RWPE1 (cell line): ENCODE results near the gene PAXX.

ENCODE experiments used
- CTCF ChIA-PET: fragments of 350-600 bp; sonication (Branson Sonifier 250); formaldehyde crosslinking; extraction: SDS; loops from one replicate; lab custom pipeline; 2021; lab: Yijun Ruan, JAX
- POLR2A ChIA-PET: fragments of 400-600 bp; formaldehyde crosslinking; extraction: SDS; loops from one replicate; lab custom pipeline; 2020; ENCODE audit warnings: antibody characterized with exemption; ENCODE audit not compliant: low non-redundant PET; lab: Yijun Ruan, JAX
- DNase-seq: peaks from one replicate; pipeline ENCODE4 v3.0.0; 2012; ENCODE audit warnings: low spot score
- H3K27ac ChIP-seq: fragments of 450-650 bp; 2 replicates; pipeline ENCODE4 v1.5.1; 2017
- CTCF ChIP-seq: fragments of 450-650 bp; conservative IDR thresholded peaks from 2 replicates; pipeline ENCODE4 v1.5.1; 2017; ENCODE audit warnings: low read depth, mild to moderate bottlenecking

The PAXX gene

GRCh38 chr9:136977223-136977622 lies 15.0 kb upstream of the PAXX start, which contains the start of gene PTGDS:
Gene PTGDS, plus strand, starts transcription at chr9:136977504. Its CDS starts 75 bp downstream, at chr9:136977579.
- TF ChIP-seq CTCF = no peak
- POLR2A ChIA-PET = no interaction called here
- DNase-seq = no peak
- H3K27ac ChIP-seq = peak within 1 kb of the TSS; percentile 80
- CTCF ChIA-PET = interaction anchor here (1.0 kb wide), 1 partner anchor 12 kb away, joined by 3 read pairs; no protein-coding TSS in a partner anchor

GRCh38 chr9:136977649-136978072 lies 14.6 kb upstream of the PAXX start:
- H3K27ac ChIP-seq = peak overlapping the region; percentile 80
- ChIA-PET POLR2A (interaction anchor here (0.5 to 0.6 kb wide), 2 partner anchors 24 to 125 kb away, joined by 3 read pairs; no protein-coding TSS in a partner anchor), CTCF (no interaction called here)
- no peak for TF ChIP-seq CTCF
- no peak for DNase-seq

- TF ChIP-seq CTCF = no peak
- ChIA-PET CTCF (interaction anchor here (0.6 to 1.0 kb wide), 3 partner anchors 57 to 282 kb away, joined by 3 to 5 read pairs (median 5); no protein-coding TSS in a partner anchor), POLR2A (interaction anchor here (0.5 to 1.2 kb wide), 6 partner anchors 10 to 125 kb away, joined by 3 to 5 read pairs (median 3); partner anchors contain the start of gene CLIC3)
- peak; percentile 100 for DNase-seq
- peak overlapping the region; percentile 80 for H3K27ac ChIP-seq
These were observed 14.0 kb upstream of the PAXX start for GRCh38 chr9:136978073-136978864.

GRCh38 chr9:136978865-136979544 lies 13.2 kb upstream of the PAXX start:
- DNase-seq = no peak
- CTCF ChIA-PET = interaction anchor here (1.0 kb wide), 1 partner anchor 56 kb away, joined by 5 read pairs; no protein-coding TSS in a partner anchor
- POLR2A ChIA-PET = interaction anchor here (0.6 to 1.2 kb wide), 3 partner anchors 10 to 17 kb away, joined by 3 to 5 read pairs (median 3); partner anchors contain the start of gene CLIC3
- TF ChIP-seq CTCF = no peak
- peak overlapping the region; percentile 57 for H3K27ac ChIP-seq

- no peak for TF ChIP-seq CTCF
- DNase-seq = no peak
- peak overlapping the region; percentile 57 for H3K27ac ChIP-seq
- POLR2A ChIA-PET = no interaction called here
- CTCF ChIA-PET = interaction anchor here (0.6 to 1.1 kb wide), 3 partner anchors 9 to 531 kb away, joined by 3 read pairs; no protein-coding TSS in a partner anchor
These were observed 12.2 kb upstream of the PAXX start for GRCh38 chr9:136979769-136980587.
